Tongue (tissue), 2 donors: Measurements from ENCODE around the gene ULK4. TPM values are rescaled to one million over a fixed set of nuclear protein-coding genes. Genes with fewer than 3 reads are reported as not detected.
A peak's percentile ranks its signal among the peaks of the same experiment; 100 is the strongest.
"Not testable (repeated sequence)": the region's sequence is repeated elsewhere in the genome, so short reads cannot be mapped to it uniquely, and the experiment has no call there.

Experiments used
- DNase-seq: peaks from one replicate; pipeline ENCODE4 v3.0.0-alpha.2; 2015
- total RNA-seq: library from RNA; depleted of rRNA; stranded (reverse); fragments of >200 nt; gene quantifications from one replicate; pipeline ENCODE4 v1.2.3, GENCODE V29; 2014

Gene ULK4
- total RNA-seq, 1 donor from 2014 or later: 22.2 TPM

GRCh38 chr3:41872157-41872556 is 89.7 kb downstream of the ULK4 start:
- no peak for DNase-seq

- DNase-seq: no peak
Observed at GRCh38 chr3:41867533-41867932, 94.4 kb downstream of the ULK4 start.

GRCh38 chr3:41866298-41866697 is 95.6 kb downstream of the ULK4 start:
- DNase-seq: no peak

- no peak for DNase-seq
Observed at GRCh38 chr3:41863024-41863423, 98.9 kb downstream of the ULK4 start.

GRCh38 chr3:41860489-41860888 is 101.4 kb downstream of the ULK4 start:
- DNase-seq: not testable (repeated sequence)

GRCh38 chr3:41854956-41855355 is 106.9 kb downstream of the ULK4 start:
- DNase-seq: no peak

- no peak for DNase-seq
Observed at GRCh38 chr3:41853540-41854196, 108.2 kb downstream of the ULK4 start.

GRCh38 chr3:41848753-41849574 is 112.9 kb downstream of the ULK4 start:
- no peak for DNase-seq

GRCh38 chr3:41847679-41848078 is 114.2 kb downstream of the ULK4 start:
- DNase-seq: no peak

GRCh38 chr3:41846850-41847249 is 115.1 kb downstream of the ULK4 start:
- DNase-seq: no peak

GRCh38 chr3:41845826-41846225 is 116.1 kb downstream of the ULK4 start:
- DNase-seq: no peak

GRCh38 chr3:41844256-41844655 is 117.6 kb downstream of the ULK4 start:
- not testable (repeated sequence) for DNase-seq

- not testable (repeated sequence) for DNase-seq
Observed at GRCh38 chr3:41840936-41841668, 120.8 kb downstream of the ULK4 start.

GRCh38 chr3:41836360-41837134 is 125.4 kb downstream of the ULK4 start:
- DNase-seq: no peak

- DNase-seq: no peak
Observed at GRCh38 chr3:41833628-41834027, 128.3 kb downstream of the ULK4 start.

- no peak for DNase-seq
Observed at GRCh38 chr3:41819236-41819635, 142.7 kb downstream of the ULK4 start.

- no peak for DNase-seq
Observed at GRCh38 chr3:41808618-41809017, 153.3 kb downstream of the ULK4 start.

- DNase-seq: peak; percentile 25
Observed at GRCh38 chr3:41808152-41808551, 153.8 kb downstream of the ULK4 start.

GRCh38 chr3:41794748-41795589 is 166.9 kb downstream of the ULK4 start:
- no peak for DNase-seq

- DNase-seq: no peak
Observed at GRCh38 chr3:41792806-41793205, 169.1 kb downstream of the ULK4 start.

- DNase-seq: no peak
Observed at GRCh38 chr3:41769106-41769505, 192.8 kb downstream of the ULK4 start.
